DMS114 treated with DMSO at 0.1 percent for 48 hours (cell line): ENCODE measurements around the gene SREBF1.

Experiments used
- DNase-seq: peaks from one replicate; lab custom pipeline; 2025; ENCODE audit not compliant: unreplicated experiment; lab: John Stamatoyannopoulos, UW

SREBF1 gene

DNA sequence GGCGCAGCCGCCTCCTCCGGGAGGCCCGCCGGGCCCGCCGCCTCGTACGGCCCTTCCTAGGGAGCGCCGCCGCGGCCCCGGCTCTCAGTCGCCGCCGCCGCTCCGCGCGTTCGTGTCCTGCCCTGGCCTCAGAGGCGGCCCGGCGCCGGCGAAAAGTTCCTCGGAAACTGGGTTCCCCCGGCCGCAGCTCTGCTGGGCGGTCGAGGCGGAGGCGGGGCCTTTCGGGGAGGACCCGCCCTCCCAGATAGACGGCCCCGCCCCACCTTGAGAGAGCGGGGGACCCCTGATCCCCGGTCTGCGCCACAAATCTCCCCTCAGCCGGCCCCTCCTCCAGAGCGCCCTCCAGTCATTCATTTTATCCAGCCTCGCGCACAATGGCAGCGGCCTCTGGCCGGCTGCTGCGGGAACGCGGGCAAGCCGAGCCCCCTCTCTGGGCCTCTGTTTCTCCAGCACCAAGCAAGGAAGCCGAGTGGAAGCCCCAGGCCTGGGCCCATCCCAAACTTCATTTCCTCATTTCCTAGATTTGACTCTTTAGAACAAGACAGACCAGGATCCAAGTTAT, at the start of gene SREBF1:
Gene SREBF1, minus strand, starts transcription at position 169 of the 562 bp plus-strand sequence. CDS start 169 bp downstream, outside the sequence.
- no peak for DNase-seq

DNA sequence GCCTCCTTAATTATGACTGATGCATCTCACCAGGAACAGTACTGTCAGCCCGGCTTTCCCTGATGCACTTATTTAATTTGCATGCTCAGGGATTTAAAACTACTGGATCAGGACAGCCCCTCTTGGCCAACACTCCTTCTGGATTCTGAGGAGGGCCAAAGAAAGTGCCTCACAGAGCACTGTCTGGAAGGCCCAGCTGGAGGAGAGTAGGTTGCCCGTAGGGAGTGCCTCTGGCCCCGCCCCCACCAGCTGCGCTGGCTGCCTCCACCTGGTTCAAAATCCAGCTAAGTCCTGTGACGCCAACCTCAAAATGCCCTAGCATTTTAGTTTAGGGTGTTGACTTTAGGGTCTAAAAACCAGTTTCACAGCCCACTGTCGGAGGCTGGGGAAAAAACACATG, 49.4 kb upstream of the SREBF1 start:
- no peak for DNase-seq

DNA sequence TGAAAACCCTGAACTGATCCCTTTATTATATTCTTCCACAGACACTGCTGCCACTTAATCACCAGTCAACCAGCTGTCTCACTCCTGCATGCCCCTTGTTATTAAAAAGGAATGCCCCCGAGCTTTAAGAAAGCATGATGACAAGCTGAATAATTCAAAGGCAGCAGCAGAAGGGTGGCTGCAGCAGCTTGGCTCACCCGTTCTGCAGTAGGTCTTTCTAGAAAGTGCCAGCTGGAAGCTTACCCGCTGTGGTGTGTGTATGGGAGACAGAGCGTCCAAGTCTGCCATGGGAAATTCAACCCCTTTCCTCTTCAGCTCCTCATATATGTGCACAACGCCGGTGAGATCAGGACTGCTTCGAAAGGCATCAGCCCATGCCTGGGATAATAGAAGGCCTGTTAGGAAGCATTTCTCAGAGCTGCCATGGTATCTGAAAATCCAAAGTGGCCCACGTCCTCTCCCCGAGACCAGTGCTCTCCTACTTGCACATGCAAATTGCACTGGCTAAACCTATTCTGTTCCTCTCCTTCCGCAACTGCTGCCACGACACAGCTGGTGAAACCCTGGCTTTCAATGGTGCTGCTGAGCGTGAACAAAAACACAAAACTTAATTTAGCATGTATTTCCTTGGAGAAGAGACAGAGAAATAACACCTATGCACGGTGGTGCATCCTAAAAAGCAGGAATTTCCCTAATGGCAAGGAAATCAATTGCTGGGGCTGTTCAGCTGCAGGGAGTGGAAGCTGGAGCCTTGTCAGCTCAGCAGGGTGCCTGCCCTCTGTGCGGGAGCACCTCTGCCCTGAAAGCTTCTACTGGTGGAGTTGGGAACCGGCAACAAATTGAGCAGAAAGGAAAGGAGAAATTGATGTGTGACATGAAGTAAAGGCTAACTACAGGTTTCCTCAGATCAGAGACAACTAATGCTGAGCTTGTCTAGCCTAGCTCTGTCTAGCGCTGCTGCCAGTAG, 47.9 kb upstream of the SREBF1 start:
- DNase-seq, result no peak

DNA sequence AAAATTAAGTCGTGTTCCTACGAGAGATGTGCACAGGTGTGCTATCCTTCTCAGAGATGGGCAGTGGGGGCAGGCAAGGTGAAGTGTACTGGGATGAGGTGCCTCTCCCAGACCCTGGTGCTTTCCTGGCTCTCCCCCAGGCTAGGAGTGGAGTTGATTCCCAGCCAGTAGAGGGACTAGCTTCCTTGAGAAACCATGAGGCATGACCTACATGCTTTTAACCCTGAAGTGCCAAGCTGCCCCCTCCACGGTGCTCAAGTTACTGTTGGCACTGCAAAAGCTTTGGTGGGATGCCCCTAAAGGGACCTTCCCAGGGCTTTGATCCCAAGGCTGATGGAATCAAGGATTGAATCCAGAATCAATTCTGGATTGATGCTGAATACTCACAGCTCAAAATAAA, 47.0 kb upstream of the SREBF1 start:
- DNase-seq, result no peak

DNA sequence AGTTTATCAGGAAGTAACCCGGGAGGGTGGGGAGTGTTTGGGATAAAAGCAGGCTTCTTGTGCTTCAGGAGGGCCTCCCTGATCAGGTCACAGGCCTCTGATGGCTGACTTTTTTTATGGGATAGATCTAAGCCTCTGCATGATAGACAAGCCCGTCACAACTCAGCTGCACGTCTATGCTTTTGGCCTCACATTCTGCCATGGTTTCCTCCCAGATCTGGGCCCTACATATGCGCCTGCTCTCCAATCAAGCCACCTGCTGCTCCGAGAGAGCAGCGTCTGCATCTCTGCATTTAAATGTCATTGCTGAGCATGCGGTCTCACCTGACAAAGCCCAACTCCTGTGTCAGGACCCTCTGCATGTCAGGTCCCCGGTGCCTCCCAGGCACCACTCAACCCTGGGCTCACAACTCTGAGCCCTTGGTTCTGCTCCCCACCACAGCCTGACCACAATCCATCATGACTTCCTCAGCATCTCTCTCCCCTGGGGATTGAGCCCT, 45.3 kb upstream of the SREBF1 start:
- no peak for DNase-seq

DNA sequence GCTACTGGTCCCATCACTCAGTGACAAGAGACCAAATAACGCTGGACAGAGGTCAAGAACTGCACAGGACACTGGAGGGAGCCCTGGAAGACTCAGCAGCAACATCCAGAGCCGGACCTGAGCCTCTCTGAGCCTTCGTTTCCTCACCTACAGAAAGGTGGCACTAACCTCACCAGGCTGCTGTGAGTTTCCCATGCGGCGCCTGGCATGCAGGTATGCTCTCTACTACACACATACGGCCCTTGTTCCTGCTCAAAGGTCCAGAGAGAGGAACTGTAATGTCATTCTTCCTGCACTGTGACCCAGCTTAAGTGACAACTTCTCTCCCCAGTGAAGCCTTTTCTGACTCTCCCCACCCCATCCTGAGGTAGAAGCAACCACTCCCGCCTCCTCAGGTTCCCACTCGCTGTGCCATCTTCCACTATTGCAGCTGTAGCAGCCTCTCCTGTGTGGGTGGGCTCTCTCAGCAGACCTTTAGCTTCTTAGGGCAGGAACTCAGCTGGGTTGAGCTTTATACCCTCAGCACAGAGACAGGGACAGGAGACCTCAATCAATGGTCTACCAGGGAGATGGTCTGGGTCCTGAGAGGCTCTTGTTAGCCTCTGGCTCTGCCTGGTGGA, 43.9 kb upstream of the SREBF1 start:
- no peak for DNase-seq

DNA sequence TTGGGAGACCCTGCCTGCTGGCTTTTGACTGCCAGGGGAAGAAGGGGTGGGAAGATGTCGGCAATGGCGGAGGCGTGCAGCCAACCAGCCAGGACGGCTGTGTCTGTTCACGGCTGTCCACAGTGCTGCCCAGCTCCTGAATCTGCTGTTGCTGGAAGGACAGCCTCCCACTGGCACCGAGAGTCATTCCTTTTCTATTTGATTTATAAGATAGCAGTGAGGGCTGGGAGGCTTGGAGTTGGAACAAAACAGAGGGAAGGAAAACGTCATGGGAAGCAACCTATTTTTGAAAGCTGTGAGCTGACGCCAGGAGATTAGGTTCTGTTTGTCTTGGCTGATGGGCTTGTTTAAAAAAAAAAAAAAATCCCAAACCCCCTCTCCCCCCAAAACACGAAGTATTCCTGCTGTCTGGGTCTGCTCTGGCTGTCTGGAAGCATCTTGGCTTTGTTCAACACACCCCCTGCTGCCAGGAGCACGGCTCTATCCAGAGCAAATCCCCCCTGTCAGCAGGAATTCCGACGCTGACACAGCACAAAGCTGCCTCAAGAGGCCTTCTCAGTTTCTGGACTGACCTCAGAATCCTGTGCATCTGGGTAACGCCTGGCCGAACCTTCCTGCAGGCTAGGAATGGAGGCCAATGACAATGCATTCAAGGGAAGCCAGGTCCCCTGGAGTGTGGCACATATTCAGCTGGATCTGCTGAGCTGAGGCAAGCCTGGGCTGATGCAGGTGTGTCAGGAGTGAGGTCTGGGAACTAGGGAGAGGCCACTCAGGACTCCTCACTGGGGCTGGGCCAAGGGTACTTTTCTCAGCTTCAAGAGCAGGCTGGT, 41.0 kb upstream of the SREBF1 start:
- no peak for DNase-seq

DNA sequence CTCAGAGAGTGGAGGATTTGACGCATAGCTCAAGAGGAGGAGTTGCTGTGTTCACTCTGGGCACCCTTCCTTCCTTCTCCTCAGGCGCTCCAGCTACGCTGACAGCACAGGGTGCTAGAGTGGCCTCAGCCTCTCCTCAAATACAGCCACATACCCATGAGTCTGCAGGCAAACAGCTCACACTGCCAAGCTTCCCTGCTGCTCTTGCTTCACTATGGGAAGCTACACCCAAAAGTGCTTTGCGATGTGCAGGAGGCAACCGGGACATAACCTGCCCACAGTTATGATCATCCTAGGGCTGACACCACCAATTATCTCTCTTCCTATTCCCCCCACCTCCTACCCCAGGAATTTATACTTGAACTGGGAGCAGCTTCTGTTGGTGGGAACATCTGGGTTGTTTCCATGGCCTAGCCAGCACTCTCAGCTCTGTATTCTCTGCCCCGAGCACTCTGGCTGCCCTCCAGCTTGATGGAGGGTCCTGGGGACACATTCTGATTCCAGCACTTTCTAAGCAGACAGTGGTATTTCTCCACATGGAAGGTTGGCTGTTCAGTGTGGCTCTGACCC, 40.3 kb upstream of the SREBF1 start:
- no peak for DNase-seq

DNA sequence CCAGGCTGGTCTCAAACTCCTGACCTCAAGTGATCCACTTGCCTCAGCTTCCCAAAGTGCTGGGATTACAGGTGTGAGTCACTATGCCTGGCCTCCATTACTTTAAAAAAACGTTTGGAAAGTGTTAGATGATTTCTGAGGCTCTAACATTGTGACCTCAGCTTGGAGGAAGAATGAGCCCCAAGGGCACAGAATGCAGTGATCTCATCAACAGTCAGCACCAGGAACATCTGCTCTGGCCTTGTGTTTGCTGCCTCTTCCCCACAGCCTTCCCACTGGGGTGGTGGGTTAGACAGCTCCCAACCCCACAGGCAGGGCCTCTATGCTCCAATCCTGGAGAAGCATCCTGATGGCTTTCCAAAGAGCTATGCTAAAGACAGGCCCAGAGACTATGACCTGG, 37.7 kb upstream of the SREBF1 start:
- DNase-seq, result no peak

DNA sequence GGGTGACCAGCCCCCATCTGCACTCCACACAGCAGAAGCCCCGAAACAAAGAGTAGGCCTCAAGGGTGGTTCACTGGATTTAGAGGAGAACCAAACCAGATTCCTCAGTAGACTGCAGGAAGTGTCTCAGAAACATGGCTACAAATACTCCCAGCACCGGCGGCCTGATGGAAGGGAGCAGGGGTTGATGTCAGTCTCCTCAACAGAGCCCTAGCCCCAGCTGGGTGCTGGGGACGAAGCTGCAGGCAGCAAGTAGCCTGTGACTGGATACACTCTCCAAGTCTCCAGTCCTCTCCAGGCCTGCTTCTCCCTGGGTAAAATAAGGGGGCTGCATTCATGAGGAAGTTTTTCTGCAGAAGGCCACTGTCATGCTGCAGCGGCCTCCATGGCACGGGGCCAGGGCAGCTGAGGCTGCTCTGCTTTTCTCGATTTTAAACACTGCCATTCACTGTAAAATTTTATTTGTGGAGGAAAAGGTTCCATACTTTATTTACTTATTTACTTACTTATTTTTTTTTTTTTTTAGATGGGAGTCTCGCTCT, 36.7 kb upstream of the SREBF1 start:
- no peak for DNase-seq

DNA sequence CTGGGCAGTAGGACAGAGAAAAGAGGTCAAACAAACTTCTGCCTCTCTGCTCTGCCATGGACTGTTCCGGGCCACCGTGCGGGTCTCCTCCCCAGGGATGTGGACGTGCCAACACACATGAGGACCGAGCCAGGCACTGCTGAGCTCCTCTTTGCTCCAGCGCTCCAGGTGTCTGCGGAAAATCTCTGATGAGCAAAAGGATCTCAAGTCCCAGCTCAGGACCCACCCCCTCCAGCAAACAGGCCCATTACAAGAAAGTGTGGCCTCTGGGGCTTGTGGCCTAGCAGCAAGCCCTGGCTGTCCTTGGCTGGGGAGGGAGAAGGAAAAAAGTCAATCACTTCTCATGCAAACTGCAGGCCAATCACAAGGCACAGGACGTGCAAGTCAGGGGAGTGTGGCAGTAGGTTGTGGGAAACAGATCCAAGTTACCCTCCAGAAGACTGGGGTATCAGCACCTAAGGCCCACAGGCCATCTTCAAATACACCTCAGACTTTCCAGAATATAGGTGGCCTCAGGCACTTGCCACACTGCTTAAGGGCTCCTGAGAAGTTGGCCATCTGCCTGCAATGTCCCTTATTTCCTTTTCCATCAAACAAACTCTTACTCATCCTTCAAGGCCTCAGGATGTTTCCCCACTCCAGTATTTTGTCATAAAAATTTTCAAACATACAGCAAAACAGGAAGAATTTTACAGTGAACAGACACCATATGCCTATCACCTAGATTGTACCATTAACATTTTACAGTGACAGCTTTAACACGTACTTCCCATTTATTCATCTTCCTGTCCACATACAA, 36.0 kb upstream of the SREBF1 start:
- DNase-seq, result no peak

DNA sequence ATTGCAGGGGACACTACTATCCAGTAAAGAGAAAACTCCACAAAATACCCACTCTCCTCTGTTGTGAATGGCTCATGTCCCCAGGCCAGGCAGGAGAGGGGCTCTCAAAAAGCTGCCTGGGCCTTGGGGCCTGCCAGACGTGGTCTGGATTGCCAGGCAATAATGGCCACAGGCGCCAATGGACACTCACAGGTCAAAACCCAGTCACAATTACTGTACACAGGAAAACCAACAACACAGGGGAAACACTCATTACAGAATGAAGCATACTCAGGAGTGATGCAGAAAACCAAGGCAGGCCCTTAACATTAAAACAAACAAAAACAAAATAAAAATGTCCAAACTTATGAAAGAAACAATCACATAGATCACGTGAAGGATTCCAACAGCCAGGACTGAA, 35.1 kb upstream of the SREBF1 start:
- DNase-seq, result no peak

DNA sequence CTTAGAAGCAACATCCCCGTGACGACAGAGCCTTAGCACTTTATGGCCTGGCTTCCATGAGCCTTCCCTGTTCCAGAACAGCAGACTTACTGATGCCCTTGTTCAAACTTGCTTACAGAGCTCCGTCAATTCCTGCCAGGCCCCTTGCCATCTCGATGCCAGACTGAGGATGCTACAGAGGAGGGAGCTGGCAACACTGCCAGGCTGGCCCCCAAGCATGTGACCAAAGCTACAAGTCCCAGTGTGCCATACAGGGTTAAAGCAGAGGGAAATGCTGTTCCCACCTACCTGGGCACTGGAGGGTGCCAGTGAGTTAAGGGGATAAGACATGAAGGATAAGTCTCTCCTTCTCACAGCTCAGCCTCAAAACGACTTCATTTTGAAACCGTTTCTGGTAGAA, 33.5 kb upstream of the SREBF1 start:
- DNase-seq, result no peak

DNA sequence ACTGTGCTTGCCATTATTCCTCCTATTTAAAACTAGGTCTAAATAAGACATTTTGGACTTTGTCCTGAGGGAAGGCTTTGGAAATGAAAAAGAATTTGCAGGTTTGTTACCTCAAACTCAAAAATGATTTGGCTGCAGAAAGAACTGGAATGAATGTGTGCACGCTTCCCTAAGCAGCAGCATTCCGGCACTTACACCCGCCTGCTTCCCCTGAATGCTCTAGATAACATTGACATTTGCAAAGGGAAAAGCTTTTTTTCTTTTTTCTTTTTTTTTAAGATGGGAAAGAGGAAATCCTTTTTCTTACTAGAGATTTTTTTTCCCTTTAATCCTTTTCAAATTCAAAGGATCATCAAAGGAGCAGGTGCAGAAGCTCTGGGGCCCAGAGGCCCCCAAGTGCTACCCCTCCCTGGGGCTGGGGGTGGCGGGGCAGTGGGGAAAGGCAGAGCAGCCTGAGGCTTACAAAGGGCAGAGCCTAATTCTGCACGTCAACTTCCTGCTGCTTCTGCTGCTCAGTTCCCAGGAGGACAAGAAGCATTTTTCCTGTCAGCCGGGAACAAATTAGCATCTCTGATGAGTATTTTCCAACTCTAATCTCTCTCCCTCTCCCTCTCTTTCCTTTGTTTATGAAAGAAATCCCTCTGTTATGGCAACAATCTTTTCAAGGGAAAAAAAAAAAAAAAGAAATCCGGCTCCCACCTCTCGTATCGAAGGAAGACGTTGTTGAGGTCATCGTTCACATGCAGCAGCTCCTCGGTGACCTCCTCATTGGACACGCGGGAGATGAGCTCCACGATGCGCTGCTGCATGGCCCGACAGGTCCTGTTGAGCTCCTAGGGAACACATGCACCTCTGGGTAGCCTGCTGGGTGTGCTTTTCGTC, 32.1 kb upstream of the SREBF1 start:
- no peak for DNase-seq

DNA sequence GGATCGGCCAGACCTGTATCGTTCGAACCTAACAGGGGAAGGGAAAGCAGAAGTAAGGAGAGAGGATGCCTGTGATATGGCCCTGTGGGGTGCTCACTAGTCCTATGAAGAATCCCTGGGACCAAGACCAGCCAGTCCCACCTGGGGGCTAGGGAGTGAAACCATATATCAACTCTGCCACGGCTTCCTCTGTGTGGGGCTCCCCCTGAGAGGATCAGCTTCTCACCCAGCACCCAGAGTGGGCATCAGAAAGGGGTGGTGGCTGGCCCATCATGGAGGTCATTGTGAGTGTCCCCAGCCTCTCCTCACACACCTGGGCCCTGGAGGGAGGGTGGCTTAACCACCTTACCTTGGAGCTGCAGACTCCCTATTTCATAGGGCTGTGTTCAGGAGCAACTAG, 30.1 kb upstream of the SREBF1 start:
- no peak for DNase-seq

DNA sequence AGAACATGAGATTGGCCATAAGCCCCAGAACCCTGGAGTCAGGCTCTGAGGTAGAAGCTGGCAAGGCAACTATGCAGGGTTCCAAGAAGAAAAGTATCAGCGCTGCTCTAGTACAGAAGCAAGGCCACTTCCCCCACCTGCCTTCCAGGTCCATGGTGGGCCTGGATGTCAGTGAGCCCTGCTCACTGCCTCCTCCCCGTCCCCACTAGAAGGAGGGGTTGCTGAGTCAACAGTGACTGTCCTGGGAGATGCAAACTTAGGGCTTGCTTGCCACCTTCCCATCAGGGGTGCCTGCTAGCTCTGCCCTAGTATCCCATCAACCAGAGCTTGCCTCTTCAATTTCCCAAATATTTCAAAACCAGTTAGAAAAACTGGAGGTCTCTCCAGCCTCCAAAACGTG, 29.6 kb upstream of the SREBF1 start:
- no peak for DNase-seq

DNA sequence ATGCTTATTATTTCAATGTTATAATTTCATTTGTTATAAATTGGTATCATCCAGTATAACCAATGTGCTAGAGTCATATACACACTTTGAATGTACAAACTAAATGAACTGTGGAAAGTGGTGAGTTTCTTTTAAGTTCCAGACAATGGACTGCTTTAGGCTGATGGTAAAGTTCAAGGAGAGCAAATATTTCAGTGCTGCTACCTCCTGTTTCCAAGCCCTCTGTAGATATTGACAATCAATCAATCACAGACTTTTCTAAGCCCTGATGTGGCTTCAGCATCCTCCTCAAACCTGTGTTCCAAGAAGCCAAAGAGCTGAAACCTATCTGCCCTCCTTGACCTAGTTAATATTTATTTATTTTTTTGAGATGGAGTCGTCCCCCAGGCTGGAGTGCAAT, 28.2 kb upstream of the SREBF1 start:
- no peak for DNase-seq

DNA sequence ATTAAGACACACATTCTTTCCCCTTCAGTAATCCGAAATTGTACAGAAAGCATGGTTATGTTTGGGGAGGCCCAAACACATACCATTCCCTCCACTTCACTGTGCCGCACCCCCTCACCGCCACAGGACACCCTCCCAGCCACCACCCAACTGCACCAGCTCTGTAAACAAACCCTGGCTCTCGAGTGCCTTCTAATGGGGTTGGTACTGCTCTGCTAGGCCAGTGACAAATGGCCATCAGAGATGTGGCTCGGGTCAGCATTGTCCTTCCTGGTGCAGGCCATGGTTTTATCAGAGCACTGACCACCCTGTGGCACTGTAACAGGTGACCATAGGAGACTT, 24.0 kb upstream of the SREBF1 start:
- no peak for DNase-seq
